GM20000 (cell line): ENCODE results near the gene MYLK4.

Experiments
- DNase-seq: peaks from one replicate; pipeline ENCODE4 v3.0.0; 2012; ENCODE audit warnings: low spot score
- TF ChIP-seq, protein P1 (sequence below): IDR thresholded peaks from 2 replicates; pipeline ENCODE4 v1.5.1; 2012; ENCODE audit warnings: mild to moderate bottlenecking, control low read depth; ENCODE audit errors: extremely low read depth, missing control alignments

The MYLK4 gene

DNA sequence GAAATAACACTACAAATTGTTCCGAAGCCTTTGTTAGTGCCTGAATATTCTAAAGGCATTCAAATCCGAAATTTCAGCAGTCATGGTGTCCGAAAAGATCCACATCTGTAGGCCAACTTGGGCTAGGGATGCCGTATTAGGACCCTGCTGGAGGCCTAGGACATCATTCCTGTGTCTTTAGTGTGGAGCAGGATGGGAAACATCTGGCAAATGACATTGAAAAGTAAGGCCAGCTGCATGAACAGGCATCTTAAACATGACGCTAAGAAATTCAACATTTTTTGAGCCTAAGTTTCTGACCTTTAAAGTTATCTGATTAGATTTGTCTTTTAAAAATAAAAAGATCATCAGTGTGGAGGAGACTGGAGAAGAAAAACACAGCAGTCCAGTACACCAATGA is 91.3 kb downstream of the MYLK4 start:
- TF ChIP-seq, protein P1, sequence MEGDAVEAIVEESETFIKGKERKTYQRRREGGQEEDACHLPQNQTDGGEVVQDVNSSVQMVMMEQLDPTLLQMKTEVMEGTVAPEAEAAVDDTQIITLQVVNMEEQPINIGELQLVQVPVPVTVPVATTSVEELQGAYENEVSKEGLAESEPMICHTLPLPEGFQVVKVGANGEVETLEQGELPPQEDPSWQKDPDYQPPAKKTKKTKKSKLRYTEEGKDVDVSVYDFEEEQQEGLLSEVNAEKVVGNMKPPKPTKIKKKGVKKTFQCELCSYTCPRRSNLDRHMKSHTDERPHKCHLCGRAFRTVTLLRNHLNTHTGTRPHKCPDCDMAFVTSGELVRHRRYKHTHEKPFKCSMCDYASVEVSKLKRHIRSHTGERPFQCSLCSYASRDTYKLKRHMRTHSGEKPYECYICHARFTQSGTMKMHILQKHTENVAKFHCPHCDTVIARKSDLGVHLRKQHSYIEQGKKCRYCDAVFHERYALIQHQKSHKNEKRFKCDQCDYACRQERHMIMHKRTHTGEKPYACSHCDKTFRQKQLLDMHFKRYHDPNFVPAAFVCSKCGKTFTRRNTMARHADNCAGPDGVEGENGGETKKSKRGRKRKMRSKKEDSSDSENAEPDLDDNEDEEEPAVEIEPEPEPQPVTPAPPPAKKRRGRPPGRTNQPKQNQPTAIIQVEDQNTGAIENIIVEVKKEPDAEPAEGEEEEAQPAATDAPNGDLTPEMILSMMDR: no peak
- no peak for DNase-seq

DNA sequence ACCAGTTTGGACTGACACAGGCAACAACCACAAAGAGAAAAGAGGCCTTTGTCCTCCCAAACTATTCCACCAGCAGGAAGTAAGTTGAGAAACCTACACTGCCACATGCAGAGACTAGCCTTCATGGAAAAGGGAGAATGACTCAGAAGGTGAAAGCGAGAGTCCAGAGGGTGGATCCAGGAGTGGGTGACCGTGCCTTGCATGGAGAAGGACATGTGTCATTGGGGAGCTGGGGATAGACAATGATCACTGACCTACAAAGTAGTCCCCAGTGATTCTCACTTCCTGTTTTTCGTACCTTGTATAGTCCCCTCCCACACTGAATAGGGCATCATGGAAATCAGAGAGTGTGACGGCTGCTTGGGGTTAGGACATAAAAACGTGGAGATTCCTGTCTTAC is 91.9 kb downstream of the MYLK4 start:
- TF ChIP-seq, protein P1: no peak
- DNase-seq: peak; percentile 45

DNA sequence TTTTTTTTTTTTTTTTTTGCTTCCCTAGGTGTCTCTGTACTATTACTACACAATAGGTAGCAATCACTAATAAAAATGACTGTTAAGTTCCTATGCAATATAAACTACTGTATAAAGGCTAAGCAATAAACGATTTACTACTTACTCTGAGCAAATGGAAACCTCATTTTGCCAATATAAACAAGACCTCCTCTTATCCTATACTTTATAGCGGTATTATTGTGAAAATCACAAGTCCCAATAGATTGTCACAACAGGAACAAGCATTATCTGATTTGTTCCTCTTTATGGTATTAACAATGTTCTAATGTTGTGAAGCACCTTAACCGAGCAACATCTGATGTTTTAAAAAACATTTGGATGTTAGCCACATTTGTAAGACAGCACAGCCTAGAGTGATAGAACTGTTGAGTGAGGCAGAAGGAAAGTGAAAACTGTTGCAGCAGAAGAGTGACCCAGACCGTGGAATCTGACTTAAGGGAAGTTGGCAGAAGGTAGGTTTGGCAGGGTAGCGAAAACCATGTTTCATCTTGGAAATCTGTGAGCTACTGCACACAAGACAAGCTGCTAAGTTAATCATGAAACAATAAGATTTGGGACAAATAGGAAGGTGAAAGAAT is 94.2 kb downstream of the MYLK4 start:
- no peak for DNase-seq
- TF ChIP-seq, protein P1: no peak

DNA sequence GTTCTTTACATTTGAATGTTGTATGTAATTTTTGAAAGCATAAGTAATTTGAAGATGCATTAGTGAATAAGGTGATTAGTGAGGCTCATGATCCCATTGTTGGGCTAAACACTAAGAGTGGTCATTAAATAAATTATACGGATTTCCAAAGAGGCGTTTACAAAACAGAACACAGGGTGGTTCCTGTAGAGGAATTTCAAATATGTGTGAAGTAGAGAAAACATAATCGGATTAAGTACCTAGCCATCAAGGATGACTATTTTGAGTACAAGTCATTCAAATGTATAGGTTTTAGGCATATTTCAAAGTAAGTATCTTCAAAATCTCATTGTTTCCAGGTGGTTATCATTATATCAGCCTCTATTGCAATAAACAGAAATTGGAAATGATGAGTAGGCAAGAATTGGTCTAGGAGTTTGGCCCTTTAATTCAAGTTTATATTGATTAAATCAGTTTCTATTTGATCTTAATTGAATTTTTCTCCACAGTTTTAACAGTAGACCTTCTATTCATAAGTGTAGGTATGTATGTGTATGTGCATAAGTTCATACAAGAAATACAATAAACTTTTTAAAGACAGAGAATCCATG is 94.8 kb downstream of the MYLK4 start:
- DNase-seq: no peak
- TF ChIP-seq, protein P1: no peak

DNA sequence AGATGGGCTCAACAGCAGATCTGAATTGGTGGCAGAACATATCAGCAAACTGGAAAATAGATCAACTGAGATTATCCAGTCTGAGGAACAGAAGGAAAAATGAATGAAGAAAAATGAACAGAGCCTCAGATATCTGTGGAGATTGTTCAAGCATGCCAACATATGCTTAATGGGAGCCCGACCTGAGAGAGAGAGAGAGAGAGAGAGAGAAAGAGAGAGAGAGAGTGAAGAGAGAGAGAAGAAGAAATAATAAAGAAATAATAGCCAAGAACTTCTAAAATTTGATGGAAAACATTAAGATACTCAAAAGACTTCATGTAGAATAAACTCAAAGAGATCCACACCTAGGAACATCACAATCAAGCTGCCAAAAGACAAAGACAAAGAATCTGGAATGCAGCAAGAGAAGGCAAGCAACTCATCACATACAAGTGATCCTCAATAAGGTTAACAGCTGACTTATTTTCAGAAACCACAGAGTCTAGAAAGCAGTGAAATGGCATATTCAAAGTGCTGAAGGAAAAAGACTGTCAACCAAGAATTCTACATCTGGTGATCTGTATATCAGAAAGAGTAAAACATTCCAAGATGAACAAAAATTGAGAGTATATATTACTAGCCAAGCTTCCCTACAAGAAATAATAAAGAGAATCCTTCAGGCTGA is 97.2 kb downstream of the MYLK4 start:
- no peak for DNase-seq
- TF ChIP-seq, protein P1: no peak

DNA sequence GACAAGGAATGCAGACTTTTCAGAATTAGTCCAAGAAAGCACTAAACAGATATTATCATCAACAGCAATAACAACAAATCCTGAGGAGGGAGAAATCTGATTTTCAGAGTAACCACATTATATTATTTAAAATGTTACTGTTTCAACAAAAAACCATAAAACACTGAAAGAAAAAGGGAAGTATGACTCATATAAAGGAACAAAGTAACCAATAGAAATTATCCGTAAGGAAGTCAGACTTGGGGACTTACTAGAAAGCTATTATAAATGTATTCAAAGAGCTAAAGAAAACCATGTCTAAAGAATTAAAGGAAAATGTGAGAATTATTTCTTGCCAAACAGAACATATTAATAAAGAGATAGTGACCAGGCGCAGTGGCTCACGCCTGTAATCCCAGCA is 98.1 kb downstream of the MYLK4 start:
- TF ChIP-seq, protein P1: no peak
- no peak for DNase-seq

DNA sequence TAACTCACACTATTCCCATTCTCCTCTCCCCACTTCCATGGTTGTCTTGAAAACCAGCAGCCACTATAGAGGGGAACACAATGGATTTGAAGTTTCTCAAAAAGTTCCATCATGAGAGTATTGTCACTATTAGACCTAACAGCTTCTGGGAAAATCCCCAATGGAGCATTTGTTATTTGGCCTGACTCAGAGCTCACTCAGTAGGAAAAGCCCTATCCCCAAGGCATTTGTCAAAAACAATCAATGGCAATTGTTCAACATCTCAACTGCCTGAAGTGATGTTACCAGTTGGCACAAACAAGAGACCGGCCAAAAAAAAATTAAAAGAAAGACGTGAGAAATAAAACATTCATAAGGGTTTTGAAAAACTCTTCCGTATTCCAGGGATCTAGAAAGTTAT is 98.8 kb downstream of the MYLK4 start:
- TF ChIP-seq, protein P1: no peak

More for the DNA sequence above, 98.8 kb downstream of the MYLK4 start:
- DNase-seq: no peak
